ENCODE data around the gene ZNF536.

The ZNF536 gene

GRCh38 chr19:30386551-30387143 is 14.5 kb downstream of the ZNF536 start:
- TF ChIP-seq CTCF (IDR thresholded peaks at IDR 0.05; ENCODE audit: borderline replicate concordance, insufficient read depth, low read depth, low read length), result no peak
- no peak overlapping the region for H3K4me3 ChIP-seq (ENCODE audit: low read depth, low read length)

GRCh38 chr19:30387311-30388115 is 15.3 kb downstream of the ZNF536 start:
- TF ChIP-seq CTCF (IDR thresholded peaks at IDR 0.05; ENCODE audit: borderline replicate concordance, insufficient read depth, low read depth, low read length), result no peak

GRCh38 chr19:30388327-30388726 is 16.1 kb downstream of the ZNF536 start:
- TF ChIP-seq CTCF (IDR thresholded peaks at IDR 0.05; ENCODE audit: borderline replicate concordance, insufficient read depth, low read depth, low read length), result no peak
- no peak overlapping the region for H3K4me3 ChIP-seq (ENCODE audit: low read depth, low read length)

More at GRCh38 chr19:30387311-30388115, 15.3 kb downstream of the ZNF536 start:
- no peak overlapping the region for H3K4me3 ChIP-seq (ENCODE audit: low read depth, low read length)

- TF ChIP-seq CTCF (IDR thresholded peaks at IDR 0.05; ENCODE audit: borderline replicate concordance, insufficient read depth, low read depth, low read length), result no peak
- no peak overlapping the region for H3K4me3 ChIP-seq (ENCODE audit: low read depth, low read length)
Measured at GRCh38 chr19:30388819-30389218, 16.6 kb downstream of the ZNF536 start.

GRCh38 chr19:30390356-30390988 is 18.3 kb downstream of the ZNF536 start:
- no peak for TF ChIP-seq CTCF (IDR thresholded peaks at IDR 0.05; ENCODE audit: borderline replicate concordance, insufficient read depth, low read depth, low read length)
- H3K4me3 ChIP-seq (ENCODE audit: low read depth, low read length), result no peak overlapping the region

GRCh38 chr19:30391052-30391451 is 18.9 kb downstream of the ZNF536 start:
- no peak overlapping the region for H3K4me3 ChIP-seq (ENCODE audit: low read depth, low read length)
- TF ChIP-seq CTCF (IDR thresholded peaks at IDR 0.05; ENCODE audit: borderline replicate concordance, insufficient read depth, low read depth, low read length), result no peak
